ENCODE results near the gene HDGFL2.
"Not testable (repeated sequence)": the region's sequence is repeated elsewhere in the genome, so short reads cannot be mapped to it uniquely, and the experiment has no call there.

HDGFL2 gene

DNA sequence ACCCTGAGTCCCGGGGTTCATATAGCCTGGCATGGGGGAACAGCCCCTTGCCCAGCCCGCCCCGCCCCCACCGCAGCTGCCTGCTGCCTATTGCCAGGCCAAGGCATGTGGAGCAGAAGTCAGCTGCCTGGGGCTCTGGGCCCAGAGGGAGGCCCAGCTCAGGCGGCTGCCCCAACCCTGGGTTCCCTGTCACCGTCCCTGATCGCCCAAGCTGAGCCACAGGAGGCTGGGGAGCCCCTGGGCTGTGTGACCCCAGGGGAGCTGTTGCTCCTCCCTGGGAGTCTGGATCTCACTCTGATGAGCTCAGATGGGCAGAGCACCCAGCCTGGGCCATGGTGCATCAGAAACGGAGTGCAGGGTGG lies 44.8 kb downstream of the HDGFL2 start:
- no peak for DNase-seq

DNA sequence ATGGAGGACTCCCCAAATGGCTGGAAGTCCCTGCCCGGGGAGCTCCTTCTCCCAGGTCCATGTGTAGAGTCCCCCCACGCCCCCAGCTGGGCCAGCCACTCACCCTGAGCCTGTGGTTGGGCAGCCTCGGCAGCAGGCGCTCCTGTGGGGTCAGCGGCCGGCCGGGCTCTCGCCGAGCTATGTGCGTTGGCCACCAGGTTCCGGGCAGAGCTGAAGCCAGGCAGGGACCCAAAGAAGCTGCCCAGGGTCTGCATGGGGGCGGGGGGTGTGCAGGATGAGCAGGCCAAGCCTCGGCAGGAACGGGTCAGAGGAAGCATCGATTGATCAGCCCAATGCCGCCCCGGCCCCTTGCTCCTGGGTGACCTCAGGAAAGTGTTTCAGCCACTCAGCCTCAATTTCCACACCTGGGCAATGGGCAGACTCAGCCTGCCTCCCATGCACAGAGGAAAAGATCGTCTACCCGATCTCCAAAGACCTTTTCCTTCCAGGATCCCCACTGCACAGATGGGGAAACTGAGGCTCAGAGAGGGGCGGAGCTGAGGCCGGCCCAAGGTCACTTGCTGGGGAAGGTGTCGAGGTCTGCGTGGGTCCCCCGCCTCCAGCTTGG lies 45.5 kb downstream of the HDGFL2 start:
- DNase-seq = no peak

DNA sequence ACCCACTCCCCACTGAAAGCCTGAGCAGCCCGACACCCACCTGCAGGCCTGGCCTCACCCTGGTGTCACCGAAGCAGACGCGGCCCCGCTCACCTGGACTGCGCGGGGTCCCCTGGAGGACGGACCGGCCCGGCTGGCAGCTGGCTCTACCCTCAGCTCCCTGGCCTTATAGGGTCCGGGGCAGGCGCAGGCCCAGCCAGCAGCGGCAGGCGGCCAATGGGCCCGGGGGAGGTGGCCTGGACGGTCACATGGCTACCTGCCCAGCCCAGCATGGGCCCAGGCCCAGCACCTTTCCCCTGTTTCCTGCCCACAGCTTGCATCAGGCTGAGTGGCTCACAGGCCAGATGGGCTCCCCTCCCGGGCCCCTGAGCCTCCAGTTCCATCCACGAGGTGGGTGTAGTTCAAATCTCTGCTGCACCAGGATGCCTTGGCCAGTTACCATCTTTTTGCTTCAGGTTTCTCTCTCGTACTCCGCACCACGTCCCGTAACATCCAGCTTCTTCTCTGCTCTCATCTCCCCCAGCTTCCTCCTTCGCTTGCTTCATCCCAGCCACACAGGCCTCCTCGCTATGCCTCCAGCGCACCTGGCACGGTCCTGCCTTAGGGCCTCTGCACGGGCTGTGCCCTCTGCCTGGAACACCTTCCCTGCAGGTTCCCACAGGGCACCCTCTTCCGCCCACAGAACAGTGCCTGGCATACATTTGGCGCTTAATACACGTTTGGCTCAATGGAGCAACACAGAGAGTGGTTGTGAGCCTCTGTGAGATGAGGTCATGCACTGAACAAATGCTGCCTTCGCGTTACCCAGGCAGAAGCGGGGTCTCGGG lies 46.5 kb downstream of the HDGFL2 start, which contains the start of gene PLIN4:
PLIN4 (minus strand) TSS at position 142 of the 827 bp plus-strand sequence. CDS start 214 bp downstream, outside the sequence.
- no peak for DNase-seq

DNA sequence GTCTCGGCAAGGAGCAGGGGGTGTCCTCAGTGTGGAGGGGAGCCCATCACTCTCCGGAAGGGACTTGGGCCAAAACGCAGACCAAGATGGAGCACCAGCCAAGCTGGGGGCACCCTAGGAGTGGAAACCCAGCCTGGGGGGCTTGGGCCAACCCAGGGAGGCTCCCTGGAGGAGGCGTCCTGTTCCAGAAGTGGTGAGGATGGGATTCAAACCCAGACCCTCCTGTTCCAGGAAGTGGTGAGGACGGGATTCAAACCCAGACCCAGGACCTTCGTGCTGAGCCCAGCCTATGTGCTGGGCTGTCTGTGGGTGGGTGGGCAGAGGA lies 47.0 kb downstream of the HDGFL2 start:
- DNase-seq = no peak

DNA sequence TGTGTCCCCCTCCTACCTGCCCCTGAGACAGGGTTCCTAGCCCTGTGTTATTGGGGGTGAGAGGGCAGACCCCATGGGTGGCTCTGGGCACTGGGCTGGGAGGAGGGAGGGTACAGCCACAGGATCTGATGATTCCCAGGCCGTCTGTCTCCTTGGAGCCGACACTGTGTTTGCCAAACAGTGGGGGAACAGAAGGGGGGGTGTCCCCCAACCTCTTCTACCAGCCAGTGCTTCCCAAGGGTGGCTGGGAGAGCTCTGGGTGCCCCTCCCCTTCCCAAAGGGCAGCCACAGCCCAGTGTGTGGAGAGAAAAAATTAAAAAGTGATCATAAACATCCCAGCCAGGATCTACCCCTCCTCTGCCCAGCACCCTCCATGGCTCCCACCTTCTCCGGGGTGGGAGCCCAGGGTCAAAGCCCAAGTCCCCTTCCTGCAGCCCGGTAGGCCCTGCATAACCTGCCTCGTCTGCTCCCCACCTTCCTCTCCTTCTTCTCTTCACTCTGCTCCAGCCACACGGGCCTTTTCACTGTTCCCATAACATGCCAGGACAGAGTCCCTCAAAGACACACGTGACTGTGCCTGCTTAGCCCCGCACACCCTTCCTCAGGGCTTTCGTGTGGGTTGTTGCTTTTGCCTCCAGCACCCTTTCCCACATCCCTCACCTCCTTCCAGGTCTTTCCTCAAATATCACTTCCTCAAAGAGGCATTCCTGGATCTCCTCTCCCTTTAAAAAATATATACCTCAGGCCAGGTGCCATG lies 47.6 kb downstream of the HDGFL2 start:
- DNase-seq = no peak

DNA sequence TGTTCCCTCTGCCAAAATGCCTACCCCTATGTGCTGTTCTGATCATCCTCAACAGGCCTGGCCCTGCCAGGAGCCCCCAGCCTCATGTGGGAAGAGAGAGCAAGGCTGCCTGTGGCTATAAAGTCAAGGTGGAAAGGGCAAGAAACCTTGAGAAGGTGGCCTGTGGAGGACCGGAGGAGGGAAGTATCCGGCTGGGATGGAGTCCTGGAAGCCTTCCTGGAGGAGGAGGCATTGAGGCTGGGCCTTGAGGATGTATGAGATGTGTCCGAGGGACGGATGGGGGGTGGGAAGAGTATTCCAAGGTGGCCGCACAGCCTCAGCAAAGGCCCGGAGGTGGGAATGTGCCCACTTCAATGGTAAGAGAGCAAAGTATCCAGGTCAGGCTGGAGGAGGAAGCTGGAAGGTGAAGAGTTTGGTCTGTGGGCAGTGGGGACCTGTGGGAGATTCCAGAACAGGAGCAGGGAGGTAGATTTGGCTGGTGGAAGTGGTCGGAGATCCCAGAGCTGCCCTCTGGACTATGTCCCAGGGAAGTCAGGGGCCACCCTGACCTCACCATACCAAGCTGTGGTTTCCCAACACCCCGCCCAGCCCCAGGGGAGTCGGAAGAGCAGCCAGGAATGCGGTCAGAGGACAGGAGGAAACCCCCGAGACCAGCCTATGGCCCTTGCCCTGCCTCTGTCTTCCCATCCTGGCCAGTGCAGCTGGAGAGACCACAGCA lies 49.2 kb downstream of the HDGFL2 start:
- no peak for DNase-seq

DNA sequence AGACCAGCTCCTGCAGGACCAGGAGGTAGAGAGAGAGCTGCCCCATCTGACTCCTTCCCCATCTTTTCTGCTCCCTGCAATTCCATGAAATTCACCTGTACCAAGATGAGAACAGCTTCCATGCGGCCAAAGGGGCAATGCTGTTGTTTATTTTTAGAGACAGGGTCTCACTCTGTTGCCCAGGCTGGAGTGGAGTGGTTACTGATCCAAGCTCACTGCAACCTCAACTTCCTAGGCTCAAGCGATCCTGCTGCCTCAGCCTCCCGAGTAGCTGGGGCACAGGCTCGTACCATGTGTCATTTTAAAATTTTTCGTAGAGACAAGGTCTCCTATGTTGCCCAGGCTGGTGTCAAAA lies 49.8 kb downstream of the HDGFL2 start:
- DNase-seq = no peak

DNA sequence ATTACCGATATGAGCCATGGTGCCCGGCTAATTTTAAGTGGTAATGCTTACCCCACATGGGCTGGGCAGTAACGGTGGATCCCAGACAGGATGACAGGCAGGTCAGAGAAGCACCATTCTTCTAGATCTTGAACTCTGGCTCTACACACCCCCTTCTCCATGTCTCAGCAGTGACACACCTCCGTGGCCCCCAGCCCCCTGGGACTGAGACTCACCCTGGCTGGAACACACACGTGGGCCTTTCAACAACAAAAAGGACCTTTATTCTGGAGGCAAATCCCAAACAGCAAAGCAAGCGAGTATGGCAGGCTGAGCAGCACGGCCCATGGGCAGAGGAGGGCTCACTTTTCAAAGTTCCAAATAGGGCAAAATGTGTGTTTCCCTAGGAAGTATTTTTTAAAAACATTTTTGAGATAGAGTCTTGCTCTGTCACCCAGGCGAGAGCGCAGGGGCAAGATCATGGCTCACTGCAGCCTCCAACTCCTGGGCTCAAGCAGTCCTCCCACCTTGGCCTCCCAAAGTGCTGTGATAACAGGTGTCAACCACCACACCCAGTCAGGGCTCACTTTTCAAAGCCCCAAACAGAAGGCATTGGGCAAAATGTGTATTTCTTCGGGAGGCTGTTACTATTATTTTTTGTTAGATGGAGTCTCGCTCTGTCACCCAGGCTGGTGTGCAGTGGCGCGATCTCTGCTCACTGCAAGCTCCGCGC lies 50.4 kb downstream of the HDGFL2 start:
- DNase-seq = no peak

DNA sequence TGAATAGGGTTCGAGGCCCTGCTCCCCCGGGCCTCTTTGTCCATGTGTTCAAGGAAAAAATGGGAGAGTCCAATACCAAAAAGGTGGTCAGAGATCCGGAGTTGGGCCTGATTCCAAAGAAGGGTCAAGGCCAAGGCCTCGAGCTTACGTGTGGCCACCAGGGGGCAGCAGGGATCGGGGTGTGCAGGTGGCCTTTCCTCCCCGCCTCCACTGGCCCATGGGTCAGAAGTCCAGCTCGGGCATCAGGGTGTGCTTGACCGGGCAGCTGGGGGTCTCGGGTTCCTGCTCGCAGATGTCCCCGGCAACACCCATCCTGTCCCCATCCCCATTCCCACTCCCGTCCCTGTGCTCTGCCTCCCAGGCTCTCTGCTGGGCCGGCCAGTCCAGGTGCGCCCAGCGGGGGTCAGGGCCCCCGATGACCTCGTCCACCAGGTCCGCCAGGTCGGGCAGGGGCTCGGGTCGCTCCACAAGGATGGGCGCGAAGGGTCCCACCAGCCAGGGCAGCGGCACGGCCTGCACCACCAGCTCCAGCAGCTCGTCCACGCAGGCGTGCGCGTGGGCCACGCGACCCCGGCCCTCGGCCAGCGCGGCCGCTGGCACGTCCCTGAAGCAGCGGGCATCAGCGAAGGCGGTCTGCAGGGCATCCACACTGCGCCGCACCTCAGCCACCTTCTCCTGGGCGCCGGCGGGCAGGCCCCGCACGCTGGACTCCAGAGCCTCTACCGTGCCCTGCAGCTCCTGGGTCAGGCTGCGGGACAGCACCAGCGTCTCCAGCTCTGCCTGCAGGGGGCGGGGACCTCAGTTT lies 51.4 kb downstream of the HDGFL2 start:
- peak; percentile 78 for DNase-seq

DNA sequence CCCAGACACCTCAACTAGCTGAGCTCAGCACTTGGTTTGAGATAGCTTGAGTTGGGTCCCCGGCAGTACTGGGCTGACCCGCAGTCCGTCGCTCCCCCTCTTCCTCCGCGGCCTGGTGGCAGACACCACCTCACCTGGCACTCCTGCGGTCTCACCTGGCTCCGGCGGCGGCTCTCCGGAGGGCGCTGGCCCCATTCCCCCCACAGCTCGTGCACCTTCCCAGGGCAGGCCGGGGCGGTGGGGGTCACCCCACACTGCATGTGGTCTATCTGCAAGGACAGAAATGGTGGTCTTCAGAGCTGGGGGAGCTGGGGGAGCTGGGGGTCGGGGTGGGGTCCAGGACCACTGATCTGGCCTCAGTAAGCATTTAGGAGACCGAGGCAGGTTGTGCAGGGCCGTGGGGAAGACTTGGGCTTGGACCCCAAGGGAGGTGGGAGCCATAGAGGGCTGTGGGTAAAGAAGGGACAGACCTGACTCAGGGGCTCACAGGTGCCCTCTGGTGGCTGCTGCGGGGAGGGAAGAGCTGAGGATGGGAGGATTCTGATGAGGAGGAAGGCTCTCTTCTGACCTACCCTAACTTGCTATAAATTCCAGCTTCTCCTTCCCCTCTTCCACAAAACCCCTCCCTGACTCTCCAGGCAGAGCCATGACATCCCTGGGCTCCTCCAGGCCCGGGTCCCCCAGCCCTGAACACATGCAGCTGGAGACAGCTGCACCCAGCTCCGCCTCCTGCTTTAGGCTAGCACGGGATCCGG lies 52.9 kb downstream of the HDGFL2 start:
- DNase-seq = peak; percentile 78

DNA sequence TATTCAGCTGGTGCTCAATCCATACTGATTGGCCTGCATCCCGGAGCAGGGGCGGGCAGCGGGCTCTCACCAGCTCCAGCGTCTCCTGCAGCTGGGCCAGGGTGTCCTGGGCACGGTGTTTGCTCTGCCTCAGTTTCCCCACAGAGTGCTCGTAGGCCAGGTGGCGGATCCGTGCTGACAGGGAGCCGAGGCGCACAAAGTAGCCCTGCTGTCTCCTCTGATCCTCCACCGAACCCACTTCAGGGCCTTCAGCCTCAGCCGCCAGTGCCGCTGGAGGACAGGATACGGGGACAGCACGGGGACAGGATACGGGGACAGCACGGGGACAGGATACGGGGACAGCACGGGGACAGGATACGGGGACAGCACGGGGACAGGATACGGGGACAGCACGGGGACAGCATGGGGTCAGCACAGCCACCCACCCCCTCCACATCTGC lies 53.5 kb downstream of the HDGFL2 start:
- DNase-seq = no peak

DNA sequence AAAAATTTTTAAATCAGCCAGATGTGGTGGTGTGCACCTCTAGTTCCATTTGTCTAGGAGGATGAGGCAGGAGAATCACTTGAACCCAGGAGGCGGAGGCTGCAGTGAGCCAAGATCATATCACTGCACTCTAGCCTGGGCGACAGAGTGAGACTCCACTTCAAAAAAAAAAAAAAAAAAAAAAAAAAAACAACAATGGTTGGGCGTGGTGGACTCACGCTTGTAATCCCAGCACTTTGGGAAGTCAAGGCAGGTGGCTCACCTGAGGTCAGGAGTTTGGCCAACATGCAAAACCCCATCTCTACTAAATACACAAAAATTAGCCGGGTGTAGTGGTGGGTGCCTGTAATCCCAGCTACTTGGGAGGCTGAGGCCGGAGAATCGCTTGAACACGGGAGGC lies 55.3 kb downstream of the HDGFL2 start:
- DNase-seq = not testable (repeated sequence)

DNA sequence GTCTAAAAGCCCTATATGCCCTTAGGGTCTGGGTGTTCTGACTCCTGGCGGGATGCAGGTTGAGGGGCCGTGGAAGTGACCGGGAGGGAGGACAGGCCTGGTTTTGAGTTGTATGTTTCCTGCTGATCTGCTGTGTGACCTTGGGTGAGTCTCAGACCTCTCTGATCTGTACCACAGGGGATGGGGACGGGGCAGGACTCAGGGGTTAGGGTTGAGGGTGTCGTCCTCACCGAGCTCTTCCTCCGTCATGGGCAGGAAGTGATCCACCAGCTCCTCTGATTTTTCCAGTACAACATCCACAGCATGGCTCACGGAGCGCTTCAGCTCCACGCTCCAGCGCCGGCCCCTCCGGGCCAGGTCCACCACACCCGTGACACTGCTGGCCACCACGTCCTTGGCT lies 56.7 kb downstream of the HDGFL2 start:
- DNase-seq = no peak

DNA sequence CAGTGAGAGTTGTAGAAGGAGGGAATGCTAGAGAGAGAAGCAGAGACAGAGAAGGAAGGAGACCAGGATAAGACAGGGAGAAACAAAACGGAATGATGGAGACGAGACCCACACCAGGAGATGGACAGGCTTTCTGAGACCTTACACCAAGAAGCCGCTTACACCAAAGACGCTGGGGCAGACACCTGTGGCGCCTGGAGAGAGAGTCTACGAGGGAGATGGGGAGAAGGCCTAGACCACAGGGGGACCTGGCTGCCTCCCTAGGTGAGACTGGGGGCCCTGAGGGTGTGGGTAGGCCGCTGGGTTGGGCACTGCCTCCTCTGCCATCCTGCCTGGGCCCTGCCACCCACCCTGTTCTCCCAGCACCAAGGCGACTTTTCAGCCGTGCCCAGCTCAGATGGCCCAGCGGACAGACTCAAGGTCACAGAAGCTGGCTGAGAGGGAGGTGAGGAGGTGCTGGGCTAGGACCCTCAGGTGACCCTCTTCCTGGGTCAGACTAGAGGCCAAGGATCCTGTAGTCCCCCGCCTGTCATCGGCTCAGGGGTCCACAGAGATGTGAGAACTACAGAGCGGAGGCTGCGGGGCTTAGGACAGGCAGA lies 57.9 kb downstream of the HDGFL2 start:
- DNase-seq = no peak

DNA sequence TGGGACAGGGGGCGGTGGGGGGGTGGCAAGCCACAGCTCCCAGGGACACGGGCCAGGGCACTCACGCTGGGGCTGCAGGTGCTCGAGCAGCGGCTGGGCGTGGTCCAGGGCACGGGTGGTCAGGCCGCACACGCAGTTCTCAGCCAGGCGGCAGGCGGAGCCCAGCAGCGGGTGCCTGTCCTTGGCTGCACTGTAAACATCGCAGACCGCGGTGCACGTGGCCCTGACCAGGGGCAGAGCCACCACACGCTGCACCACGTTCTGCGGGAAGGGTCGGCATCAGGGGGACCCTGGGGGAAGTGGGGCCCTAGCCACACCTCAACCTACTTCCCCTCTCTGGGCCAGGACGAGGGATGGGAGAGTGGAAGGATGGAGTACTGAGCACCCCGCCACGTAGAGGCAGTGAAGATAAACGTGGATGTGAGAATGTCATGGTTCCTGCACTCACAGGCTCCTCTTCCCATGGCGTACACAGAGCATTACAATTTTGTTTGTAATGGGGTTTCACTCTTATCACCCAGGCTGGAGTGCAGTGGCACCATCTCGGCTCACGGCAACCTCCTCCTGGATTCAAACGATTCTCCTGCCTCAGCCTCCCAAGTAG lies 59.6 kb downstream of the HDGFL2 start:
- no peak for DNase-seq

DNA sequence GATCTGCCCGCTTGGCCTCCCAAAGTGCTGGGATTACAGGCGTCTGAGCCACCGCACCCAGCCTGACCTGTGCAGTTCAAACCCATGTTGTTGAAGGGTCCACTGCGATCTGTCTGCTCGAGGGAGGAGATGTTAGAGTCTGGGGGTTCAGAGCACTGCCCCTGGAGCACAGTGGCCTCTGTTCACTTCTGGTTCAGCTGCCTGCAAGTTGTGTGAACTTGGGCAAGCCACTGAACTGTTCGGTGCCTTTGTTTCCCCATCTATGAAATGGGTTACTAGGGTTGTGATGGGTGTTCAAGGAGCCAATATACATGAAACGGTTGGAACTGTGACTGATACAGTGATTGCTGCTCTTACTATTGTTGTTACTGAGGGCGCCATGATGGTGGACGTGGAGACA lies 61.2 kb downstream of the HDGFL2 start:
- DNase-seq = no peak

DNA sequence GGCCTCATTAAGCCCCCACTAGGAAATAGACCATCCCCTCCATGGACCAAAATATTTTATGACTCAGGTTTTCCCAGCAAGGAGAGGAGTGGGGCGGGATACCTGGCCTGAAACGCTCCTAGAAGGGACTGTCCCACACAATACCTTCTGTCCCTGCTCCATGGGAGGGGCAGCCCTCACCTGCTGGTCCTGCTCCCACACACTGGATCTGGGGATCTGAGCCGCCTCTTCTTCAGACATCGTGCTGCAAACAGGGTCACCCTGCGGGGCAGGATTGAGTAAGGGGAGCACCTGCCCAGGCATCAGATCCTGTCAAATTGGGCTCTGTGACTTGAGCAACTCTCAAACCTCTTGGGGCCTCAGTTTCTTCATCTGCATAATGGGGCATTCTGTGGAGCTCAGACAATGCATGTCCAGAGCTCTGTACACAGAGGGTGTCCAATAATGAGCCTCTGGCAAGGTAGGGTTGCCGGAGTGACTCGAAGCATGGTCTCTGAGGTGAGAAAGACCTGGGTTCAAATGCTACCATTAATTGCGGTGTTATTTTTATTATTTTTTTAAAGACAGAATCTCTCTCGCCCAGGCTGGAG lies 61.8 kb downstream of the HDGFL2 start:
- DNase-seq = no peak

DNA sequence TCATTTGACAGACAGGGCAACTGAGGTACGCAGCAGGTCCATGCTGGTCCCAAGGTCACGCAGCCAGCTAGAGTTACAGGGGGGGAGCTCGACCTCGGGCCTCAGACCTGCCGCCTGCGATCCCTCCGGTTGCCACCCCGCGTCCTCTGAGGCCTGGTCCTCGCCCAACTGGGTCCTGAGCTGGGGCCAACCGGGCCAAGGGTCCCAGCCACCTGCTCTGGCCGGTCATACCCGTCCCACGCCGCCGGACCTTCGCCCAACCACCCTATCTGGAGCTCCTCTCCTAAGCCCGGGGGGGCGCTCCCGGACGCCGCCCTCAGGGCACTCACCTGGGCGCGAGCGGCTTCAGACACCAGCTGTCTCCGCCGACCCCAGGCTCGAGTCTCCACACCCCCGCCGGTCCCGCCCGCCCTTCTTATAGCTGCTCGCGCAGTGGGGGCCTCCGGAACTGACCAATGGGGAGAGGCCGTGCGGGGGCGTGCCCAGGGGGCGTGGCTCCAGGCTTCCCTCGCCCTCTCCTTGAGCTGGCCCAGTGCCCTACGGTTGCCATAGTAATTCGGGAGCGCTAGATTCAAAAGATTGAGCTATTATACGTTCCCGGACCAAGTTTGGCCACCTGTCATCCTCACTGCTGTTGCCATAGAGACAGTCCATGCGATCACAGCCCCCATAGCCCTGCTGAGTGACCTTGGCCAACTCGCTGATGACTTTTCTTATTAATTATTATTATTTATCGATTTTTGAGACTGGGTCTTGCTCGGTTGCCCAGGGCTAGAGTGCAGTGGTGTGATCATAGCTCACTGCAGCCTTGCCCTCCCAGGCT lies 63.0 kb downstream of the HDGFL2 start, which contains the start of gene PLIN5:
PLIN5 (minus strand) TSS at position 389 of the 823 bp plus-strand sequence. CDS start 1,150 bp downstream, outside the sequence.
- peak; percentile 63 for DNase-seq

DNA sequence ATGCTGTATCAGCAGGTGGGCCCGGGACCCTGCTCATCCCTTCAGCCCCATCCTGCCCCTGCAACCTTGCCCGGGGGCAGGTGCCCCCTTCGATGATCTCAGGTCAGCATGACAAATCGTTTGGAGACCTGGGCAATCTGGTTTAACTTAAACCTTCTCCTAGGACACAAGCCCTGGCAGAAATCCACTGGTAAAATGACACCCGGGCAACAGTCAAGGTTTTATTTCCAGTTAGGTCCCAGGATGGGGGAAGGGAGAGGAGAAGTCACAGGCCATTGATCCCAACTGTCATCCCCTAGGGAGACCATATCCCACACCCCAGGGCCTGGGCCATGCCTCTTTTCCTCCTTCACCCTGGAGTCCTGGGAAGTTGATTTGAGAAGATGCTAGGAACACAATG lies 64.7 kb downstream of the HDGFL2 start:
- DNase-seq = no peak

All from suppressor macrophage treated with lipopolysaccharide for 4 hours (primary cell).